CD4-positive, alpha-beta T cell (primary cell): ENCODE measurements around the gene NTSR2. TPM values are rescaled to one million over a fixed set of nuclear protein-coding genes. Genes with fewer than 3 reads are reported as not detected.

Source experiments
- ATAC-seq: fragments of 200-7000 bp; cut with Tn5 transposase; one replicate; pipeline ENCODE4 v1.10.0; 2022; ENCODE audit warnings: mild to moderate bottlenecking; ENCODE audit not compliant: poor library complexity
- CTCF ChIA-PET: fragments of 350-600 bp; sonication (Branson Sonifier 250); formaldehyde crosslinking; loops from one replicate; lab custom pipeline; 2021; ENCODE audit warnings: antibody characterized with exemption, inconsistent platforms; lab: Charles Lee
- POLR2A ChIA-PET: fragments of 350-600 bp; sonication (Branson Sonifier 250); formaldehyde crosslinking; loops from one replicate; lab custom pipeline; 2021; ENCODE audit warnings: antibody characterized with exemption, inconsistent platforms; lab: Charles Lee
- DNase-seq, 14 experiments: peaks; one replicate each; pipeline ENCODE4 v3.0.0-alpha.2; 2013 to 2020; ENCODE audit warnings: mixed read lengths in 2 of 14
- H3K27ac ChIP-seq, 2 donors: one replicate each; pipeline versions ENCODE4 v1.5.1 to v1.7.0; 2013; ENCODE audit warnings: low read length in 2 of 2, low read depth in 1 of 2, mild to moderate bottlenecking in 1 of 2
- H3K27me3 ChIP-seq, 2 experiments: 1 replicate in 1 of 2; 2 replicates in 1 of 2; pipeline versions ENCODE4 v1.6.1 to v1.7.0; 2013; ENCODE audit warnings: low read length in 2 of 2, control low read depth in 1 of 2, mild to moderate bottlenecking in 1 of 2, moderate library complexity in 1 of 2; ENCODE audit not compliant: insufficient read depth in 2 of 2, control insufficient read depth in 1 of 2
- H3K36me3 ChIP-seq: one replicate; pipeline ENCODE4 v1.6.1; 2013; ENCODE audit warnings: low read length, control low read depth; ENCODE audit not compliant: insufficient read depth
- H3K4me1 ChIP-seq: one replicate; pipeline ENCODE4 v1.6.1; 2013; ENCODE audit warnings: low read length, control low read depth; ENCODE audit not compliant: insufficient read depth
- H3K4me3 ChIP-seq: one replicate; pipeline ENCODE4 v1.5.1; 2013; ENCODE audit warnings: mild to moderate bottlenecking, low read length, moderate library complexity
- H3K9me3 ChIP-seq, 2 experiments: 1 replicate in 1 of 2; 2 replicates in 1 of 2; pipeline versions ENCODE4 v1.6.1 to v1.7.0; 2013; ENCODE audit warnings: low read length in 2 of 2, mild to moderate bottlenecking in 2 of 2, control low read depth in 1 of 2, moderate library complexity in 1 of 2; ENCODE audit not compliant: control insufficient read depth in 1 of 2, insufficient read depth in 1 of 2
- H3K27ac Mint-ChIP-seq: one replicate; pipeline ENCODE4 v1.8.0; 2020; ENCODE audit warnings: mixed read lengths
- H3K27me3 Mint-ChIP-seq: one replicate; pipeline ENCODE4 v1.8.0; 2021; ENCODE audit warnings: mixed read lengths
- H3K36me3 Mint-ChIP-seq: one replicate; pipeline ENCODE4 v1.8.0; 2021; ENCODE audit warnings: low read depth, mixed read lengths
- H3K4me1 Mint-ChIP-seq: one replicate; pipeline ENCODE4 v1.8.0; 2021; ENCODE audit warnings: low read depth, mixed read lengths
- H3K4me3 Mint-ChIP-seq: one replicate; pipeline ENCODE4 v1.8.0; 2020; ENCODE audit warnings: mild to moderate bottlenecking, mixed read lengths
- H3K9me3 Mint-ChIP-seq: one replicate; pipeline ENCODE4 v1.8.0; 2020; ENCODE audit warnings: mixed read lengths
- intact Hi-C, 2 experiments: fragments of 100-400 bp; cut with DNase I in 1 of 2; cut with micrococcal nuclease in 1 of 2; formaldehyde crosslinking; loops; one replicate each; pipeline versions ENCODE4 v1.15.1 to v1.9.0; 2023 to 2025; cut with DNase I, micrococcal nuclease
- total RNA-seq, 174 experiments: library from RNA in 2 of 174; stranded (reverse) in 2 of 174; gene quantifications; one replicate each; pipeline ENCODE4 v1.2.3 and lab custom pipeline; 2021 to 2026
- TF ChIP-seq, protein P1 (sequence below): fragments of 200-600 bp; IDR thresholded peaks from one replicate; pipeline ENCODE4 v1.8.0; 2022; ENCODE audit warnings: antibody characterized with exemption, mild to moderate bottlenecking

NTSR2 gene
- total RNA-seq, 2 experiments from 2014 or later, result not detected

DNA sequence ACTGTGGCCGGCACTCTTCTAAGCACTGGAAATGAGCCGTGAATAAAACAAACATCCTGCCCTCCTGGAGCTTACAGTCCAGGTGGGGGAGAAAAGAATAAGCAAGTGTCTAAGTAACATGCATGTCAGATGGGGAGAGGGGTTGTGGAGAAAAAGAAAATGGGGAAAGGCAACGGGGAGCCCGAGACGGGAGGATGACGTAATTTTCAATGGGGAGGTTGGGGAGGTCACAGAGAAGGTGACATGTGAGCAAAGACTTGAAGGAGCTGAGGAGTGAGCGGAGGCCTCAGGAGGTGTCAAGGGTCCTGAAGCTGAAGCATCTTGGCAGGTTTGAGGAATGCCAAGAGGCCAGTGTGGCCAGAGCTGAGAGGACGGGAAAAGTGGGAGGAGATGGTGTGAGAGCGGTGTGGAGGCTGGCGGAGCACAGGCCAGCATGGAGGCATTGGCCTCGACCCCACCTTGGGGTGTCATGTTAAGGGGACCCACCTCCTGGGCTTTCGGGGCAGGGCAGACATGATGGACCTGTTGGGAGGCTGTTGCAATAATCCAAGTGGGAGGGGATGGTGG lies 15.0 kb upstream of the NTSR2 start:
- DNase-seq (no peak), ATAC-seq (no peak)
- TF ChIP-seq, protein P1, sequence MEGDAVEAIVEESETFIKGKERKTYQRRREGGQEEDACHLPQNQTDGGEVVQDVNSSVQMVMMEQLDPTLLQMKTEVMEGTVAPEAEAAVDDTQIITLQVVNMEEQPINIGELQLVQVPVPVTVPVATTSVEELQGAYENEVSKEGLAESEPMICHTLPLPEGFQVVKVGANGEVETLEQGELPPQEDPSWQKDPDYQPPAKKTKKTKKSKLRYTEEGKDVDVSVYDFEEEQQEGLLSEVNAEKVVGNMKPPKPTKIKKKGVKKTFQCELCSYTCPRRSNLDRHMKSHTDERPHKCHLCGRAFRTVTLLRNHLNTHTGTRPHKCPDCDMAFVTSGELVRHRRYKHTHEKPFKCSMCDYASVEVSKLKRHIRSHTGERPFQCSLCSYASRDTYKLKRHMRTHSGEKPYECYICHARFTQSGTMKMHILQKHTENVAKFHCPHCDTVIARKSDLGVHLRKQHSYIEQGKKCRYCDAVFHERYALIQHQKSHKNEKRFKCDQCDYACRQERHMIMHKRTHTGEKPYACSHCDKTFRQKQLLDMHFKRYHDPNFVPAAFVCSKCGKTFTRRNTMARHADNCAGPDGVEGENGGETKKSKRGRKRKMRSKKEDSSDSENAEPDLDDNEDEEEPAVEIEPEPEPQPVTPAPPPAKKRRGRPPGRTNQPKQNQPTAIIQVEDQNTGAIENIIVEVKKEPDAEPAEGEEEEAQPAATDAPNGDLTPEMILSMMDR, result no peak
- Mint-ChIP-seq H3K4me3 (no peak overlapping the region), H3K27ac (no peak overlapping the region), H3K27me3 (peaks cover 35% of the 10 kb centered on the region), H3K4me1 (peaks cover 16% of the 10 kb centered on the region), H3K36me3 (no peaks in the 10 kb centered on the region), H3K9me3 (no peaks in the 10 kb centered on the region)
- Histone ChIP-seq H3K4me3 (no peak overlapping the region), H3K4me1 (peaks cover 10% of the 10 kb centered on the region), H3K9me3 (no peaks in the 10 kb centered on the region), H3K27ac (no peak overlapping the region), H3K36me3 (no peaks in the 10 kb centered on the region), H3K27me3 (no peaks in the 10 kb centered on the region)
- CTCF ChIA-PET, result no interaction called here
- intact Hi-C loops, result no loop called here
- POLR2A ChIA-PET, result no interaction called here

DNA sequence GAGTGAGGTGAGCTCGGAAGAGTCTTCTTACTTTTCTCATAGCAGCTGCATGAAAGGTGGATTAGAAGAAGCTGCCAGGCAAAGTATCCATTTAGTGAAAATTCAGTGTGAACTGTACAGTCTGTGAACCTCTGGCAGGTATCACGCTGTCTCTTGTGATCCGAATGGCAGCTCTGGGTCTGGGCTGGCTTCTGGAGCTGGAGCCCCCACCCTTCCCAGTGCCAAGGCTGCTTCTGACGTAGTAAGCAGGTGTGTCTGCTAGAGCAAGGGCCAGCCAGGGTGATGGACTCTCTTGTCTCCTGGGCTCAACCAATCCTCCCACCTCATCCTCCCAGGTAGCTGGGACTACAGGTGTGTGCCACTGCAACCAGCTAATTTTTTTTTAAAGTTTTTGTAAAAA lies 14.0 kb upstream of the NTSR2 start:
- Mint-ChIP-seq H3K9me3 (no peaks in the 10 kb centered on the region), H3K27me3 (peaks cover 37% of the 10 kb centered on the region), H3K4me1 (peaks cover 16% of the 10 kb centered on the region), H3K27ac (no peak overlapping the region), H3K36me3 (no peaks in the 10 kb centered on the region), H3K4me3 (no peak overlapping the region)
- CTCF ChIA-PET, result no interaction called here
- Histone ChIP-seq H3K27me3 (no peaks in the 10 kb centered on the region), H3K27ac (no peak overlapping the region), H3K4me1 (peaks cover 10% of the 10 kb centered on the region), H3K36me3 (no peaks in the 10 kb centered on the region), H3K4me3 (no peak overlapping the region), H3K9me3 (no peaks in the 10 kb centered on the region)
- POLR2A ChIA-PET, result no interaction called here
- intact Hi-C loops, result no loop called here
- DNase-seq (no peak), ATAC-seq (no peak)
- TF ChIP-seq, protein P1, result no peak

DNA sequence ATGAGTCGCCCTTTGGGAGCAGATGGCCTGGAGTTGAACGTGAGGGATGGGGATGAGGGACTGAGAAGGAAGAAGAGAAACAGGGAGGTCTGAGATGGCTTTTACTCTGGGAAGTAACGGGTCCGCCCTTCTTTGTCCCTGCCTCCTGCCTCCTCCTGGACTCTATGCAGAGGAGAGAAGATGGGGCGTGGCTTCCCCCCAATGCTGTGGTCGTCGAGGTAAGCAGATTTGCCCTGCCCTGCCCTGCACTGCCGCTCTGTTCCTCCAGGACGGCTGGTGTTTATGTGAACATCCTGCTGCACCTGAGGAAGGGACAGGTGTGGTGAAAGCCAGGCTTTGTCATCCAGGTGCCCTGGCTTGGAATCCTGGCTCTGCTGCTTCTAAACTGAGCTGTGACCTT lies 13.5 kb upstream of the NTSR2 start:
- Mint-ChIP-seq H3K36me3 (no peaks in the 10 kb centered on the region), H3K27ac (no peak overlapping the region), H3K27me3 (peaks cover 40% of the 10 kb centered on the region), H3K9me3 (no peaks in the 10 kb centered on the region), H3K4me3 (no peak overlapping the region), H3K4me1 (peaks cover 12% of the 10 kb centered on the region)
- ATAC-seq, result no peak
- Histone ChIP-seq H3K4me1 (peaks cover 7% of the 10 kb centered on the region), H3K9me3 (no peaks in the 10 kb centered on the region), H3K4me3 (no peak overlapping the region), H3K36me3 (no peaks in the 10 kb centered on the region), H3K27ac (no peak overlapping the region), H3K27me3 (no peaks in the 10 kb centered on the region)
- ChIA-PET POLR2A (no interaction called here), CTCF (no interaction called here)
- intact Hi-C loops, result no loop called here
- TF ChIP-seq, protein P1, result no peak
- DNase-seq, result no peak
